ENCODE measurements around the gene CACNA1I. TPM values are rescaled to one million over a fixed set of nuclear protein-coding genes. Genes with fewer than 3 reads are reported as not detected.
A peak's percentile ranks its signal among the peaks of the same experiment; 100 is the strongest.

CACNA1I gene
- total RNA-seq, 3 donors from 2014 or later = 0.19 to 0.41 (median 0.20) TPM

DNA sequence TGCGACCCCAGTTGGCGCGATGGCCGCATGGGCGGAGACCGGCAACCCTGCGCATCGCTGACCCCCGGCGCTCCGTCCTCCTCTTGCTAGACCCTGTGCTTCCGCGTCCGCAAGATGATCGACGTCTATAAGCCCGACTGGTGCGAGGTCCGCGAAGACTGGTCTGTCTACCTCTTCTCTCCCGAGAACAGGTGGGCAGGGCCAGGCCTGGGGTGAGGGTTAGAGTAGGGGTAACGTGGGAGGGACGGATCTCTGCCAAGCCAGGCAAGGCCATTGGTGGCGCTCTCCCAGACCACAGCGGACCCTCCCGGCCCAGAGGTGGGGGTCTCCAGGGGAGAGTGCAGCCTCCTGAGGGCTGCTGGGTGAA is 92.1 kb downstream of the CACNA1I start:
- TF ChIP-seq, protein P1, sequence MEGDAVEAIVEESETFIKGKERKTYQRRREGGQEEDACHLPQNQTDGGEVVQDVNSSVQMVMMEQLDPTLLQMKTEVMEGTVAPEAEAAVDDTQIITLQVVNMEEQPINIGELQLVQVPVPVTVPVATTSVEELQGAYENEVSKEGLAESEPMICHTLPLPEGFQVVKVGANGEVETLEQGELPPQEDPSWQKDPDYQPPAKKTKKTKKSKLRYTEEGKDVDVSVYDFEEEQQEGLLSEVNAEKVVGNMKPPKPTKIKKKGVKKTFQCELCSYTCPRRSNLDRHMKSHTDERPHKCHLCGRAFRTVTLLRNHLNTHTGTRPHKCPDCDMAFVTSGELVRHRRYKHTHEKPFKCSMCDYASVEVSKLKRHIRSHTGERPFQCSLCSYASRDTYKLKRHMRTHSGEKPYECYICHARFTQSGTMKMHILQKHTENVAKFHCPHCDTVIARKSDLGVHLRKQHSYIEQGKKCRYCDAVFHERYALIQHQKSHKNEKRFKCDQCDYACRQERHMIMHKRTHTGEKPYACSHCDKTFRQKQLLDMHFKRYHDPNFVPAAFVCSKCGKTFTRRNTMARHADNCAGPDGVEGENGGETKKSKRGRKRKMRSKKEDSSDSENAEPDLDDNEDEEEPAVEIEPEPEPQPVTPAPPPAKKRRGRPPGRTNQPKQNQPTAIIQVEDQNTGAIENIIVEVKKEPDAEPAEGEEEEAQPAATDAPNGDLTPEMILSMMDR (IDR thresholded peaks at IDR 0.05) = no peak
- intact Hi-C loops (cut with DNase I, micrococcal nuclease) = no loop called here
- Histone ChIP-seq H3K36me3 (ENCODE audit: low read depth) (no peaks in the 10 kb centered on the region), H3K4me3 (no peak overlapping the region), H3K4me1 (ENCODE audit: low read depth) (peaks cover 15% of the 10 kb centered on the region), H3K9me3 (no peaks in the 10 kb centered on the region)
- peak; percentile 8 for ATAC-seq
- DNase-seq = no peak

DNA sequence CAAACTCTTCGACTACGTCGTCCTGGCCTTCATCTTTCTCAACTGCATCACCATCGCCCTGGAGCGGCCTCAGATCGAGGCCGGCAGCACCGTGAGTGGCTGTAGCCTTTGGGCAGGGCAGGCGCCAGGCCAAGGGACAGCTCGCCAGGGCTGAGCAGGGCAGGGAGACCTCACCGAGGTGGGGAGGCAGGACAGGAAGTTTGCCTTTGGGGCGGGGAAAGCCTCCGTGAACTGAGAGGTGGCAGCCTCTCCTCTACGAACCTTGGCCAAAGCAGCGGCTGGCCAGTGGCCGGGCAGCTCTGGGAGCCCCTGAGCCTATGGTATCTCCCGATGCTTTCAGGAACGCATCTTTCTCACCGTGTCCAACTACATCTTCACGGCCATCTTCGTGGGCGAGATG is 93.2 kb downstream of the CACNA1I start:
- intact Hi-C loops (cut with DNase I, micrococcal nuclease) = no loop called here
- no peaks in the 10 kb centered on the region for H3K36me3 ChIP-seq (ENCODE audit: low read depth)
- peak; percentile 69 for ATAC-seq
- H3K9me3 ChIP-seq = no peaks in the 10 kb centered on the region
- no peak overlapping the region for H3K4me3 ChIP-seq
- peaks cover 15% of the 10 kb centered on the region for H3K4me1 ChIP-seq (ENCODE audit: low read depth)
- peak; percentile 39 to 68 (median 60) for DNase-seq
- TF ChIP-seq, protein P1 (IDR thresholded peaks at IDR 0.05) = no peak

DNA sequence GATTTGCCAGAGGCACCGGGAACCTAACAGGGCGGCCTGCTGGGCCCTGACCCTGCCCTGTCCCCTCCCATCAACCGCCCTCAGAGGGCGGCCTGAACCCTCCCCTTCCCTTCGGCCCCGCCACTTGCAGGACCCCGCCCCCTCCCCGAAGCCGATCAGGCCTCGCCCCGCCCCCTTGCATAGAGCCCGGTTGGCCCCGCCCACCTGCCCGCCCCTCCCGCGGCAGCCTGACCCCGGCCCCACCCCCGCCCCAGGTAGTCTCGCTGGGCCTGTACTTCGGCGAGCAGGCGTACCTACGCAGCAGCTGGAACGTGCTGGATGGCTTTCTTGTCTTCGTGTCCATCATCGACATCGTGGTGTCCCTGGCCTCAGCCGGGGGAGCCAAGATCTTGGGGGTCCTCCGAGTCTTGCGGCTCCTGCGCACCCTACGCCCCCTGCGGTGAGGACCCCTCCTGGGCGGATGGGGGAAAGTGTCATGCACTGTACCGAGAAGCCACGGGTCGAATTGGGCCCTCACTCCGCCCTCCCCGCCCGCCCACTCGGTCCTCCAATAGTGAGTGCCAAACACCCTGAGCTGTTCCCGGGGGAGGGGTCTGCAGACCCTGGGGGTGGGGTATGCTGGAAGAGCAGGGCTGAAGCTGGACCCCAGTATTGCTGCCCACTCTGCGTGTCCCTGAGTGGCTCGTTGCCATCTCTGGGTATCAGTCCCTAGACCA is 94.1 kb downstream of the CACNA1I start:
- DNase-seq (peak in 2 of 3 donors; percentile 24 to 54), ATAC-seq (peak; percentile 53)
- Histone ChIP-seq H3K9me3 (no peaks in the 10 kb centered on the region), H3K4me1 (ENCODE audit: low read depth) (peaks cover 15% of the 10 kb centered on the region), H3K36me3 (ENCODE audit: low read depth) (no peaks in the 10 kb centered on the region), H3K4me3 (no peak overlapping the region)
- TF ChIP-seq, protein P1 (IDR thresholded peaks at IDR 0.05) = no peak
- intact Hi-C loops (cut with DNase I, micrococcal nuclease) = no loop called here

DNA sequence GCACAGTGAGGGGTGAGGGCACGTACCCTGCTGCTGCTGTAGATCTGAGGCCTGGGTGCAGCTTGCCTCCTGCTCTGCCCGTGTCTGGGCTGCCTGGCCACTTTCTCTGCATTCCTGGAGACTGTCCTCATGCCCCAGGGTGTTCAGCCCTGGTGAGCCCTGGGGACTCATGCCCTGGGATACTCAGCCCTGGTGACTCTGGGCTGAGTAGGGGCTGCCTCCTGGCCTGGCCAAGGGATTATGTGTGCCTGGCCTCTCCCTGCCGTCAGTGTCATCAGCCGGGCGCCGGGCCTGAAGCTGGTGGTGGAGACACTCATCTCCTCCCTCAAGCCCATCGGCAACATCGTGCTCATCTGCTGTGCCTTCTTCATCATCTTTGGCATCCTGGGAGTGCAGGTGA is 94.7 kb downstream of the CACNA1I start:
- Histone ChIP-seq H3K9me3 (no peaks in the 10 kb centered on the region), H3K4me1 (ENCODE audit: low read depth) (peaks cover 15% of the 10 kb centered on the region), H3K36me3 (ENCODE audit: low read depth) (no peaks in the 10 kb centered on the region), H3K4me3 (no peak overlapping the region)
- DNase-seq = no peak
- ATAC-seq = no peak
- TF ChIP-seq, protein P1 (IDR thresholded peaks at IDR 0.05) = no peak
- intact Hi-C loops (cut with DNase I, micrococcal nuclease) = no loop called here

DNA sequence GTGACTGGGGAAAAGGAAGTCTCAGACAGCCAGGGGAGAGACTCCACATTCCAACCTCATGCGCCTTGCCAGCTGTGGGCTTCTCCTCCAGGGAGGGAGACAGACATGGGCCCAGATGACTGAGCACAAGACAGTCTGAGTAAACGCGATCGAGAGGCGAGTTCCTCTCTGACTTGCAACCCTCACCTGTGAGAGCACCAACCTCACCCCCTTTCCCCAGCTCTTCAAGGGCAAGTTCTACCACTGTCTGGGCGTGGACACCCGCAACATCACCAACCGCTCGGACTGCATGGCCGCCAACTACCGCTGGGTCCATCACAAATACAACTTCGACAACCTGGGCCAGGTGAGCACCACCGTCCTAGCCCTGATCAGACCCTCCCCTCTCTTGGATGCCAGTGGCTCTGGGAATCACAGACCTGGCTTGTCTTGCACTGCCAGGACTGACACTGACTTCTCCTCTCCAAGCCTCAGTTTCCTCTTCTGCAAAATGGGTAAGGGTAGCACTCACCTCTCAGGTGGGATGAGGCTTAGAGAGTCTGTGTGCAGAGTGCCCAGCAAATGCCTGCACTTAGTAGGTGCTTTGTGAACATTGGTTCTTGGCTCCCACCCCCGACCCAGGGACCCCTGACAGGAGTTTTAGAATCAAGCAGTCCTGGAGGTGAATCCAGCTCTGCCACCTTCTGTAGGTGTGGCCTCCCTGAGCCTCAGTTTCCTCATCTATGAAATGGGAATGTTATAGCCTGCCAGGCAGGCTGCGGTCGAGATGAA is 95.3 kb downstream of the CACNA1I start:
- no peak for ATAC-seq
- TF ChIP-seq, protein P1 (IDR thresholded peaks at IDR 0.05) = no peak
- H3K36me3 ChIP-seq (ENCODE audit: low read depth) = no peaks in the 10 kb centered on the region
- no peak for DNase-seq
- H3K4me1 ChIP-seq (ENCODE audit: low read depth) = peaks cover 15% of the 10 kb centered on the region
- H3K9me3 ChIP-seq = peaks cover 2% of the 10 kb centered on the region
- no peak overlapping the region for H3K4me3 ChIP-seq
- intact Hi-C loops (cut with DNase I, micrococcal nuclease) = no loop called here

Data from mucosa of descending colon (tissue), 3 donors.